ENCODE data around the gene ARF6.
"Not testable (repeated sequence)": the region's sequence is repeated elsewhere in the genome, so short reads cannot be mapped to it uniquely, and the experiment has no call there.

Gene ARF6

DNA sequence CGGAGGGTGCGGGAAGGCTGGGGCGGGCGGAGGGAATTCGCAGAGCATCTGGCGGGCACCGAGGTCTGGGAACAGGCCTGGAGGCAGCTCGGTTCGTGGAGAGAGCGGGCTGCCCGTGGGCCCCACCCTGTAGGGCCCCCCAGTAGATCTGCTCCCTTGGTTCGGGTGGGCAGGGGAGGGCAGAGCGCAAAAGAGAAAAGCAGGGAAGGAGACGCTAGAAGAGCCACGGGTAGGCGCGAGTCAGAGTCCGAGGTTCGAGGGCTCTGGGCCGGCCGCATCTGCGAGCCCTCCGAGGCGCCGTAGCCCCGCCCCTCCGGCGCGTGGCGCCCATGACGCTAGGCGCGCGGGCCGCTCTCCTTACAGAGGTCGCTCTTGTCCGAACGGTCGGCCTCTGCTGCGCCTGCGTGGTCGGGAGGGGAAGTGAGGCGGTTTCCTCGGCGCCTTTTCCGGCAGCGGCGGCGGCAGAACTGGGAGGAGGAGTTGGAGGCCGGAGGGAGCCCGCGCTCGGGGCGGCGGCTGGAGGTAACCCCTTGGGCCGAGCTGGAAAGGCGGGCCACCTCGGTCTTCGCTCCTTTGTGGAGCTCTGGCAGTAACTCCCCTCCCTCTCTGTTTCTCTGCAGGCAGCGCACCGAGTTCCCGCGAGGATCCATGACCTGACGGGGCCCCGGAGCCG lies at the start of gene ARF6:
ARF6 (plus strand) TSS at position 447 of the 673 bp plus-strand sequence. CDS start 655 bp downstream, outside the sequence.
- FAIRE-seq: no peak

GRCh38 chr14:49849213-49849847 lies 43.6 kb upstream of the ARF6 start:
- no peak for FAIRE-seq

GRCh38 chr14:49851813-49852212 lies 41.1 kb upstream of the ARF6 start:
- no peak for FAIRE-seq

DNA sequence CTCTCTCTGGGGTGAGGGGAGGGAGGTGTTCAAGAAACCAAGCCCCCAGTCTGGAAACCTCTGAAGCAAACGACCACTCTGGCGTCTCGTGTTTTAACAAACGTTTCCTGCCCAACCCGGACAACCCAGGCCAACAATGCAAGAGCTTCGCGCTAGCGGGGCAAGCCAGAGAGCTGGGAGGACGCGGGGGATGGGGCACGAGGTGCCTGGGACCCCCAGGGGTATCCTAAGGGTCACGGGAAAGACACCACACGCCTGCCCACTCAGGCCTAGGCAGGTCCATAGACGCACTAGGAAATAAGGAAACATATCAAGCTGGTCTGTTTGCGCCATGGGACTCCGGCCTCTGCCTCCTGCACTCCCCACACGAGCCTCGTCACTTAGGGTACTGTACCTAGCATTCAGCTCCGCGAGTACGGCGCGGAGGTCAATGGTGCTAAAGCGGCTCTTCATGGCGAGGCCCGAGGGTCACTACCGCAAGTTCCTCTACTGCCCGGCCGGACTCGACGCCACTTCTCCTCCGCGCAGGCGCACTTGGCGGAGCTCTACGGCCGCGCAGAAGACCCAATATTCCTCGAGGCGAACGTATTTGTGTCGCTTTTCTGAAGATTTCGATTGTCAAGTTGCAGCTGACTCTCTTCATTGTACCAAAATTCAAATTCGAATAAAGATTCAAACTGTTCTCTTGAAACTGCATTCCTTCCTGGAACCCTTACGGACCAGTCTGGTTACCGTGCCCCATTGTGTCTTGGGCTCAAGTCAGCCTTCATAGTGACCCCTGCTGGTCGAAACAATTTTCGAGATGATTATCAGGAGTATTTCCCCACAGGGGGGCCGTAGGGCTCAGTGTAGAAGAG lies 40.4 kb upstream of the ARF6 start, which contains the start of gene NEMF:
NEMF (minus strand) TSS at position 488 of the 857 bp plus-strand sequence; CDS start at position 453, 35 bp downstream.
- no peak for FAIRE-seq

- FAIRE-seq: no peak
Observed at GRCh38 chr14:49853158-49853477, 39.8 kb upstream of the ARF6 start.

DNA sequence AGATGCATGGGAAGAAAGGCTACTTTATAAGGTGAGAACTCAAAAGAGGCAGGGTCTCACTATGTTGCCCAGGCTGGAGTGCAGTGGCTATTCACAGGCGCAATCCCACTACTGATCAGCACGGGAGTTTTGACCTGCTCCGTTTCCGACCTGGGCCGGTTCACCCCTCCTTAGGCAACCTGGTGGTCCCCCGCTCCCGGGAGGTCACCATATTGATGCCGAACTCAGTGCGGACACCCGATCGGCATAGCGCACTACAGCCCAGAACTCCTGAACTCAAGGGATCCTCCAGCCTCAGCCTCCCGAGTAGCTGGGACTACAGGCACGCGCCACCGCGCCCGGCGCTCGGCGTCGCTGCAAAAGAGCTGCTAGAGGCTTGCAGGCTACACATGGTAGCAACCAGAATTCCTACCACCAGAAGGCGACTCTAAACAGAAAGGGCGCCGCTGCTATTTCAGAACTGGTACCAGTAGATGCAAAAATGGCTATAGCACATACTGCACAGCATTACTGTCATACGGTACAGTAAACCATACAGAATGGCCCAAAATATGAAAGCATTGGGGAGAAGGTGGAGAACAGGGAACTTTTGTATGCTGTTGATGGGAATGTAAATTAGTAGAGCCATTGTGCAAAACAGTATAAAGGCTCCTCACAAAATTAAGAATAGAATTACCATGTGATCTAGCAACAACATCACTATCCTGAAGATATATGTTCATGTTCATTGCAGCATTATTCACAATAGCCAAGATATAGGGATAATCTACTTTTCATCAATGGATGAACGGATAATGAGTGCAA lies 39.1 kb upstream of the ARF6 start:
- FAIRE-seq: no peak

- no peak for FAIRE-seq
Observed at GRCh38 chr14:49857427-49858003, 35.4 kb upstream of the ARF6 start.

DNA sequence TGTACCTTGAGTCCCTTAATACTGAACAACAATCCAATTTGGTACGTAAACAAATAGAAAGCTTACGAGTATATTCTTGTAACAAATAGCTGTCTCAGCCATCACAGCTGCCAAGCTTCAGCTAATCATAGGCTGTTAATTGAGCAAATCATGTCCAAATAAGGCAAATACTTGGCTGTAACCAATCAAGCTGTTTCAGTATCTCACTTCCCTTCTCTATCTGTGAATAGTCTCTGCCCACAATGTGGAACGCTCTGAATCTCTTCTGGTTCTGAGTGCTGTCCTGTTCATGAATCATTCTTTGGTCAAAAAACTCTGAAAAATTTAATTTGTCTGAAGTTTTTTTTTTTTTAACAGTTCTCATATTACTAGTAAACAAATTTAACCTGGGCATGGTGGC lies 34.5 kb upstream of the ARF6 start:
- no peak for FAIRE-seq

DNA sequence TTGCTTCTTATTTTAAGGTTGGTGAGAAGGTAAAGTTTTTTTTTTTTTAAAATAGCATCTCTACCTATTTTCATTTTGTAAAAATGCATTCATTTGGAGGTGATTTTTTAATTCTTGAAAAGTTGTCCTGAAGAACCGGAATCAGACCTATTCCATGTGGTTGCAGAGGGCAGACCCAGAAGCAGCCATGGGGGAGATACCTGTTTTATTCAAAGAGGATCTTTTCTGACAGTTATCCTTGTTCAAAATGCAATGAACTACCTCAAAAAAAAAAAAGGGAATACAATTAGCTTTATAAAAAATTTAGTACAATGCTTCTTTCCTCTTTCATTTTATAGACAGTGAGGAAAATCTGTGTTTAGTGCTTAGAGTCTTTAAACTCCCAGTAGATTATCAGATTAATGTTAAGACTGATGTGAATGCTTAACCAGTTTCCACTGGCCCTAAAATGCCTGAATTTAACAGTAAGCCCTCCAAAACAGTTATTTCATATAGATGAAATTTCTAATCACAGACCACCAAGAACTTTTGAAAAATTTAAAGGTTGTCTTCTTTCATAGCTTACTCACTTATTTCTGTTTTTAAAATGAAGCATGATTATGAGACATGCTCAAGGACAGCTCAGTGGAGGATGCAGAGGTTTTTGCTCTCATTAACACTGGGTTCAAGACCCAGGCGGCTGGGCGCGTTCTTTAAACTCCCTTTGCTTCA lies 31.7 kb upstream of the ARF6 start:
- FAIRE-seq: no peak

GRCh38 chr14:49861699-49862088 lies 31.2 kb upstream of the ARF6 start:
- no peak for FAIRE-seq

- FAIRE-seq: peak; percentile 62
Observed at GRCh38 chr14:49862089-49862673, 30.7 kb upstream of the ARF6 start.

DNA sequence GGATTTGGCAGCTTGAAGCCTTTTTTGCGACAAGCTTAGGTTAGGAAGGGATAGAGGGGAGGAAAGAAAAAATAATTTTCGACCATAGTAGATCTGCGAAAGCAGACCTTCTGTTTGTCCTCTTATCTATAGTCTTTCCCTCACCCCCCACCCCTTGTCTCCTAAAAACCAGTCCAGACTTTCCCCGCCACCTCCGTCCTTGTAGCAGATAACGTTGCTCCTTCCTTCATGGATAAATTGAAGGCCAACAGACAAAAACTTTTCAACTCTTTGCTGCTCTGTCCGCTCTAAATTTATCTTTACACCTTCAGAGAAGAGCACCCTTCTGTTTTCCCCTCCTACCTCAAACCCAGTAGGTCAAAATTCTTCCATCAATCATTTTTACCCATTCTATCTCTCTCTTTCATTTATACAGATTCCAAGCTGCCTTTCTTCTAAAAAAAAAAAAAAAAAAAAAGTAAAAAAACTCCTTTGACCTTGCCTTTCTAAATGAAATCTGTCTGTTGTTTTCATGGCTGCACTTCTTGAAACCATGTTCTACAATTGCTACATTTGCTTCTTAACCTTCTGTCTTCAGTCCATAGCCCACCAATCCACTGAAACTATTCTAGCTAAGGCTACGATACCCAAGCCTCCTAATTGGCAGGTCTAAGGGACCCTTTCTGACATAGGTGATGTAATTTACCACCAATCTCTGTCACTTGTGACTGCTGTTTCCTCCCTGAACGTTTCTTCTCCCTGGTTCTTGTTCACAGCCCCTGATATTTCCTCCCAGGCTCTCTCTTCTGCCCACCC lies 29.2 kb upstream of the ARF6 start:
- FAIRE-seq: no peak

GRCh38 chr14:49865431-49865859 lies 27.4 kb upstream of the ARF6 start:
- FAIRE-seq: peak; percentile 68

GRCh38 chr14:49867831-49868719 lies 24.8 kb upstream of the ARF6 start:
- FAIRE-seq: no peak

DNA sequence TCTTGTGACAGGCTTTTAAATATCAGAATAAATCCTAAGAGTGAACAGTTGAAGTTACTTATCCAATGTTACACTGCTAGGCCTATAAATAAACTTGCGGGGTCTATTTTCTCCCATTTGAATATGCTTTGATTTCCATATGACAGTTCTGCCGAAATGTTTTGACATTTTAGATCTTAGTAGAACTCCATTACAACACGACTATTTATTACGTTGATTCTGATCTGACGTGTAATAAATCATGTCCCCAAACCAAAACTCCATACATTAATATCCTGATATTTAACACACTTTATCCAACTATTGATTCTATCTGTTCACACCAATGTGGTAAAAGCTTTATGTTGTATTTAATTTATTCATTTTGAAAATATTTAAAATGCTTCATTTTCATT lies 24.2 kb upstream of the ARF6 start:
- peak; percentile 27 for FAIRE-seq

GRCh38 chr14:49870908-49871307 lies 22.0 kb upstream of the ARF6 start:
- FAIRE-seq: no peak

GRCh38 chr14:49873548-49873947 lies 19.3 kb upstream of the ARF6 start:
- FAIRE-seq: not testable (repeated sequence)

DNA sequence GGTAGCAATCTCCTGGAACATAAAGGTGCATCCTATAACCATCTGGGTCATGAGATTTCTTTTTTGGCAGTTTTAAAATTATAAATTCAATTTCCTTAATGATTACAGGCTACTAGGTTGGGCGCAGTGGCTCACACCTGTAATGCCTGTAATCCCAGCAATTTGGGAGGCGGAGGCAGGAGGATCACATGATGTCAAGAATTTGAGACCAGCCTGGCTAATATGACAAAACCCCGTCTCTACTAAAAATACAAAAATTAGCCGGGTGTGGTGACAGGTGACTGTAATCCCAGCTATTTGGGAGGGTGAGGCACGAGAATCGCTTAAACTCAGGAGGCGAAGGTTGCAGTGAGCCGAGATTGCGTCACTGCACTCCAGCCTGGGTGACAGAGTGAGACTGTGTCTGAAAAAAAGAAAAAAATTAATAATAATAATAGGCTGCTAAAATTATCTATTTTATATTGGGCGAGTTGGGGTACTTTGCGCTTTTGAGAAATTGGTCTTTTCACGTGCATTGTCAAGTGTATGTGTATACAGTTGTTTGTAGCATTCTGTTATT lies 17.2 kb upstream of the ARF6 start:
- FAIRE-seq: no peak

GRCh38 chr14:49876563-49877127 lies 16.2 kb upstream of the ARF6 start:
- no peak for FAIRE-seq

Data from A204.1 (cell line).